IMR-90 (cell line): ENCODE results near the gene SLC16A14. TPM values are rescaled to one million over a fixed set of nuclear protein-coding genes. Genes with fewer than 3 reads are reported as not detected.

Source experiments
- ATAC-seq: fragments of 200-7000 bp; cut with Tn5 transposase; 2 replicates; pipeline ENCODE4 v1.9.1; 2020; ENCODE audit warnings: low read depth, mild to moderate bottlenecking, moderate library complexity
- BruUV-seq: library from RNA; stranded (reverse); fragments of 400-500 nt; replicated peaks from 2 replicates; lab custom pipeline; 2021; lab: Mats Ljungman, UMichigan
- CTCF ChIA-PET: fragments of 300-600 bp; formaldehyde crosslinking; extraction: SDS; loops from one replicate; lab custom pipeline; 2021; ENCODE audit warnings: antibody characterized with exemption; lab: Yijun Ruan, JAX
- POLR2A ChIA-PET: fragments of 300-600 bp; sonication (Branson Sonifier 250); formaldehyde crosslinking; loops from one replicate; lab custom pipeline; 2022; ENCODE audit warnings: antibody characterized with exemption; ENCODE audit not compliant: unreplicated experiment; lab: Charles Lee
- DNase-seq: peaks from one replicate; pipeline ENCODE4 v3.0.0; 2013
- H2AFZ ChIP-seq: replicated peaks from 2 replicates; pipeline ENCODE3; 2013; ENCODE audit warnings: low read length, mild to moderate bottlenecking; ENCODE audit not compliant: poor library complexity
- H2AK5ac ChIP-seq: 2 replicates; pipeline ENCODE4 v1.6.1; 2013; ENCODE audit warnings: low read depth, low read length, inconsistent platforms
- H2AK9ac ChIP-seq: replicated peaks from 2 replicates; pipeline ENCODE3; 2013; ENCODE audit warnings: mild to moderate bottlenecking, low read depth, low read length, moderate library complexity; ENCODE audit not compliant: poor library complexity
- H2BK120ac ChIP-seq: 2 replicates; pipeline ENCODE4 v1.6.1; 2013; ENCODE audit warnings: low read depth, low read length, inconsistent platforms
- H2BK15ac ChIP-seq: 3 replicates; pipeline ENCODE4 v1.6.1; 2013; ENCODE audit warnings: low read depth, low read length, inconsistent platforms
- H2BK20ac ChIP-seq: 2 replicates; pipeline ENCODE4 v1.6.1; 2013; ENCODE audit warnings: low read depth, mild to moderate bottlenecking, inconsistent platforms, low read length, moderate library complexity
- H2BK5ac ChIP-seq: 2 replicates; pipeline ENCODE4 v1.6.1; 2013; ENCODE audit warnings: mild to moderate bottlenecking, low read depth, low read length, inconsistent platforms; ENCODE audit not compliant: poor library complexity, severe bottlenecking
- H3K14ac ChIP-seq: replicated peaks from 2 replicates; pipeline ENCODE4 v1.6.1; 2013; ENCODE audit warnings: low read depth, low read length, inconsistent platforms
- H3K18ac ChIP-seq: 2 replicates; pipeline ENCODE4 v1.6.1; 2013; ENCODE audit warnings: low read depth, low read length, control low read depth
- H3K23ac ChIP-seq: 2 replicates; pipeline ENCODE4 v1.6.1; 2013; ENCODE audit warnings: low read depth, low read length, inconsistent platforms
- H3K27ac ChIP-seq: 2 replicates; pipeline ENCODE4 v1.5.1; 2013; ENCODE audit warnings: mild to moderate bottlenecking, control low read depth, low read length; ENCODE audit not compliant: insufficient read depth
- H3K27me3 ChIP-seq: 2 replicates; pipeline ENCODE4 v1.6.1; 2013; ENCODE audit warnings: low read length; ENCODE audit not compliant: control insufficient read depth, insufficient read depth
- H3K36me3 ChIP-seq: 2 replicates; pipeline ENCODE4 v1.6.1; 2013; ENCODE audit warnings: low read length, mixed read lengths; ENCODE audit not compliant: control insufficient read depth, insufficient read depth
- H3K4ac ChIP-seq: 2 replicates; pipeline ENCODE4 v1.6.1; 2013; ENCODE audit warnings: low read depth, low read length, inconsistent platforms
- H3K4me1 ChIP-seq: 2 replicates; pipeline ENCODE4 v1.6.1; 2013; ENCODE audit warnings: low read length, mixed read lengths; ENCODE audit not compliant: control insufficient read depth, insufficient read depth
- H3K4me2 ChIP-seq: 2 replicates; pipeline ENCODE4 v1.6.1; 2013; ENCODE audit warnings: low read depth, mild to moderate bottlenecking, control low read depth, low read length, moderate library complexity
- H3K4me3 ChIP-seq: 2 replicates; pipeline ENCODE4 v1.5.1; 2013; ENCODE audit warnings: low read depth, mild to moderate bottlenecking, control low read depth, low read length, moderate library complexity; ENCODE audit not compliant: insufficient read depth
- H3K56ac ChIP-seq: 2 replicates; pipeline ENCODE4 v1.6.1; 2013; ENCODE audit warnings: low read length, inconsistent platforms; ENCODE audit not compliant: insufficient read depth; ENCODE audit errors: extremely low read depth
- H3K79me1 ChIP-seq, 2 experiments: 2 replicates each; pipeline ENCODE4 v1.6.1; 2013; ENCODE audit warnings: low read length in 2 of 2, inconsistent platforms in 1 of 2, low read depth in 1 of 2
- H3K9ac ChIP-seq: 2 replicates; pipeline ENCODE4 v1.6.1; 2013; ENCODE audit warnings: low read depth, low read length, control low read depth
- H3K9me1 ChIP-seq: 2 replicates; pipeline ENCODE4 v1.6.1; 2013; ENCODE audit warnings: low read length, inconsistent platforms; ENCODE audit not compliant: insufficient read depth
- H3K9me3 ChIP-seq: 2 replicates; pipeline ENCODE4 v1.6.1; 2013; ENCODE audit warnings: low read length; ENCODE audit not compliant: control insufficient read depth, insufficient read depth
- H4K20me1 ChIP-seq: 2 replicates; pipeline ENCODE4 v1.6.1; 2013; ENCODE audit warnings: low read length, inconsistent platforms; ENCODE audit not compliant: insufficient read depth
- H4K5ac ChIP-seq: 2 replicates; pipeline ENCODE4 v1.6.1; 2013; ENCODE audit warnings: mild to moderate bottlenecking, low read depth, low read length, control low read depth
- H4K8ac ChIP-seq, 2 experiments: 2 replicates each; pipeline ENCODE4 v1.6.1; 2013; ENCODE audit warnings: low read depth in 2 of 2, low read length in 2 of 2, control low read depth in 1 of 2, inconsistent platforms in 1 of 2
- H4K91ac ChIP-seq: 2 replicates; pipeline ENCODE4 v1.6.1; 2013; ENCODE audit warnings: low read depth, low read length, inconsistent platforms; ENCODE audit not compliant: insufficient read depth
- BHLHE40 ChIP-seq: fragments of 150-350 bp; IDR thresholded peaks from 2 replicates; pipeline ENCODE4 v1.6.1; 2016; ENCODE audit warnings: mild to moderate bottlenecking, low read depth, low read length
- CEBPB ChIP-seq: IDR thresholded peaks from 2 replicates; pipeline ENCODE4 v1.6.1; 2012; ENCODE audit warnings: low read depth, low read length, improper control_type of control experiment
- CHD1 ChIP-seq: IDR thresholded peaks from 2 replicates; pipeline ENCODE4 v1.6.1; 2012; ENCODE audit warnings: low read depth, low read length, improper control_type of control experiment
- ELK1 ChIP-seq: fragments of 150-350 bp; IDR thresholded peaks from 2 replicates; pipeline ENCODE4 v1.6.1; 2016; ENCODE audit warnings: low read depth, mild to moderate bottlenecking, low read length, moderate library complexity, borderline replicate concordance
- FOS ChIP-seq: fragments of 150-350 bp; IDR thresholded peaks from 2 replicates; pipeline ENCODE4 v1.6.1; 2016; ENCODE audit warnings: low read depth, low read length
- MAFK ChIP-seq: IDR thresholded peaks from 2 replicates; pipeline ENCODE4 v1.6.1; 2012; ENCODE audit warnings: low read depth, low read length, improper control_type of control experiment
- MAZ ChIP-seq: IDR thresholded peaks from 2 replicates; pipeline ENCODE4 v1.6.1; 2012; ENCODE audit warnings: low read depth, mild to moderate bottlenecking, low read length, improper control_type of control experiment, moderate library complexity, borderline replicate concordance
- MXI1 ChIP-seq: IDR thresholded peaks from 2 replicates; pipeline ENCODE4 v1.6.1; 2012; ENCODE audit warnings: low read depth, mild to moderate bottlenecking, low read length, moderate library complexity, borderline replicate concordance
- NFE2L2 ChIP-seq: fragments of 150-350 bp; IDR thresholded peaks from 2 replicates; pipeline ENCODE4 v1.6.1; 2016; ENCODE audit warnings: low read depth, mild to moderate bottlenecking, low read length
- POLR2A ChIP-seq: IDR thresholded peaks from 2 replicates; pipeline ENCODE4 v1.6.1; 2012; ENCODE audit warnings: mild to moderate bottlenecking, low read depth, low read length
- RAD21 ChIP-seq: IDR thresholded peaks from 2 replicates; pipeline ENCODE4 v1.6.1; 2012; ENCODE audit warnings: low read length, improper control_type of control experiment
- RCOR1 ChIP-seq: IDR thresholded peaks from 2 replicates; pipeline ENCODE4 v1.6.1; 2012; ENCODE audit warnings: mild to moderate bottlenecking, low read length, improper control_type of control experiment; ENCODE audit not compliant: insufficient replicate concordance
- RFX5 ChIP-seq: IDR thresholded peaks from 2 replicates; pipeline ENCODE4 v1.8.0; 2012; ENCODE audit warnings: low read depth, mild to moderate bottlenecking, low read length, moderate library complexity
- SMC3 ChIP-seq: fragments of 150-350 bp; IDR thresholded peaks from 2 replicates; pipeline ENCODE4 v1.6.1; 2016; ENCODE audit warnings: low read depth, mild to moderate bottlenecking, antibody characterized with exemption, low read length, moderate library complexity
- USF2 ChIP-seq: fragments of 150-350 bp; IDR thresholded peaks from 2 replicates; pipeline ENCODE4 v1.6.1; 2017; ENCODE audit warnings: mild to moderate bottlenecking, antibody characterized with exemption, low read length, low read depth
- WGBS, 2 experiments: methylation state at CpG; one replicate each; pipeline versions ENCODE4 v1.1.5 to v1.1.7; 2013; ENCODE audit warnings: missing lambda C conversion rate in 2 of 2; ENCODE audit not compliant: insufficient read length in 1 of 2; ENCODE audit errors: extremely low coverage in 2 of 2; 5-methylcytosine and 5-hydroxymethylcytosine counted together
- dilution Hi-C: fragments of 300-500 bp; cut with HindIII; formaldehyde crosslinking; loops from one replicate; pipeline ENCODE4 v1.14.3; 2018; ENCODE audit warnings: low sequenced_read_pairs; ENCODE audit not compliant: unreplicated experiment
- in situ Hi-C: fragments of 300-500 bp; cut with MboI; formaldehyde crosslinking; loops from 3 replicates; pipeline ENCODE4 v1.14.3; 2019; ENCODE audit warnings: low sequenced_read_pairs, inconsistent platforms, mixed read lengths
- intact Hi-C: fragments of 100-400 bp; cut with micrococcal nuclease; formaldehyde crosslinking; loops from 2 replicates; pipeline ENCODE4 v1.10.0; 2022
- polyA plus RNA-seq, 3 experiments: library from polyadenylated mRNA; depleted of rRNA; stranded (reverse); fragments of >200 nt; gene quantifications; 2 replicates each; pipeline ENCODE4 v1.2.3, GENCODE V29; 2012; ENCODE audit warnings: low replicate concordance in 1 of 3
- total RNA-seq: library from RNA; depleted of rRNA; stranded (reverse); fragments of >200 nt; gene quantifications from 2 replicates; pipeline ENCODE4 v1.2.3, GENCODE V29; 2012
- TF ChIP-seq, protein P1 (sequence below): conservative IDR thresholded peaks from 2 replicates; pipeline ENCODE4 v1.5.1; 2012; ENCODE audit warnings: mild to moderate bottlenecking, low read depth, low read length, improper control_type of control experiment

The SLC16A14 gene
- total and polyA plus RNA-seq, 2 of the 4 experiments (the other 2 are of a cell fraction) = 0.79 to 0.90 TPM

GRCh38 chr2:230060672-230061293 is 7.9 kb downstream of the SLC16A14 start:
- no peak overlapping the region for H3K27ac ChIP-seq
- H2BK15ac ChIP-seq = no peak overlapping the region
- dilution Hi-C loops (no loop called here), in situ Hi-C loops (loop anchor here (5.0 kb wide), 1 partner anchor 552 kb away; no protein-coding TSS in a partner anchor), intact Hi-C loops (no loop called here)
- ChIA-PET CTCF (no interaction called here), POLR2A (no interaction called here)
- 83 to 100% methylated on average over 1 to 2 of the region's 3 CpGs for WGBS, 2 experiments
- no peak overlapping the region for H4K5ac ChIP-seq
- no peak overlapping the region for H3K4me2 ChIP-seq
- H2BK120ac ChIP-seq = no peak overlapping the region
- H3K79me1 ChIP-seq = no peaks in the 10 kb centered on the region
- no peak overlapping the region for H3K56ac ChIP-seq
- no peak for ATAC-seq
- H2BK20ac ChIP-seq = no peak overlapping the region
- H3K4ac ChIP-seq = no peak overlapping the region
- no peak overlapping the region for H3K4me3 ChIP-seq
- H3K18ac ChIP-seq = no peak overlapping the region
- H3K4me1 ChIP-seq = no peaks in the 10 kb centered on the region
- no peak overlapping the region for H3K9ac ChIP-seq
- H3K14ac ChIP-seq = no peak overlapping the region
- H3K27me3 ChIP-seq = no peaks in the 10 kb centered on the region
- H2AFZ ChIP-seq = no peak overlapping the region
- no peak overlapping the region for H2AK5ac ChIP-seq
- H3K36me3 ChIP-seq = no peaks in the 10 kb centered on the region
- no peak overlapping the region for H4K8ac ChIP-seq
- H2BK5ac ChIP-seq = no peak overlapping the region
- BruUV-seq = no TSS peak
- no peaks in the 10 kb centered on the region for H3K9me3 ChIP-seq
- TF ChIP-seq RFX5 (no peak), RAD21 (no peak), RCOR1 (no peak), CEBPB (no peak), NFE2L2 (no peak), CHD1 (no peak), MAFK (no peak), POLR2A (no peak), ELK1 (no peak), BHLHE40 (no peak), SMC3 (no peak), MAZ (no peak), FOS (no peak), MXI1 (no peak), USF2 (no peak)
- TF ChIP-seq, protein P1, sequence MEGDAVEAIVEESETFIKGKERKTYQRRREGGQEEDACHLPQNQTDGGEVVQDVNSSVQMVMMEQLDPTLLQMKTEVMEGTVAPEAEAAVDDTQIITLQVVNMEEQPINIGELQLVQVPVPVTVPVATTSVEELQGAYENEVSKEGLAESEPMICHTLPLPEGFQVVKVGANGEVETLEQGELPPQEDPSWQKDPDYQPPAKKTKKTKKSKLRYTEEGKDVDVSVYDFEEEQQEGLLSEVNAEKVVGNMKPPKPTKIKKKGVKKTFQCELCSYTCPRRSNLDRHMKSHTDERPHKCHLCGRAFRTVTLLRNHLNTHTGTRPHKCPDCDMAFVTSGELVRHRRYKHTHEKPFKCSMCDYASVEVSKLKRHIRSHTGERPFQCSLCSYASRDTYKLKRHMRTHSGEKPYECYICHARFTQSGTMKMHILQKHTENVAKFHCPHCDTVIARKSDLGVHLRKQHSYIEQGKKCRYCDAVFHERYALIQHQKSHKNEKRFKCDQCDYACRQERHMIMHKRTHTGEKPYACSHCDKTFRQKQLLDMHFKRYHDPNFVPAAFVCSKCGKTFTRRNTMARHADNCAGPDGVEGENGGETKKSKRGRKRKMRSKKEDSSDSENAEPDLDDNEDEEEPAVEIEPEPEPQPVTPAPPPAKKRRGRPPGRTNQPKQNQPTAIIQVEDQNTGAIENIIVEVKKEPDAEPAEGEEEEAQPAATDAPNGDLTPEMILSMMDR = no peak
- no peak for DNase-seq
- H4K91ac ChIP-seq = no peak overlapping the region
- no peaks in the 10 kb centered on the region for H3K9me1 ChIP-seq
- H2AK9ac ChIP-seq = no peak overlapping the region
- no peak overlapping the region for H3K23ac ChIP-seq
- H4K20me1 ChIP-seq = no peaks in the 10 kb centered on the region
